Thyroid gland (tissue), 4 donors: ENCODE measurements around the gene LIMCH1. TPM values are rescaled to one million over a fixed set of nuclear protein-coding genes. Genes with fewer than 3 reads are reported as not detected.

ENCODE experiments used
- DNase-seq, 2 donors: peaks; one replicate each; pipeline ENCODE4 v3.0.0-alpha.2; 2019
- H3K27ac ChIP-seq, 3 donors: fragments of 200-600 bp; sonication (generic); 1 replicate in 2 of 3; 2 replicates in 1 of 3; pipeline ENCODE4 v1.5.1; 2016 to 2019; ENCODE audit warnings: mild to moderate bottlenecking in 1 of 3, moderate library complexity in 1 of 3
- H3K27me3 ChIP-seq: fragments of 200-600 bp; sonication (generic); one replicate; pipeline ENCODE4 v1.5.1; 2019
- H3K36me3 ChIP-seq, 2 donors: fragments of 200-600 bp; sonication (generic); one replicate each; pipeline ENCODE4 v1.5.1; 2016 to 2019
- H3K4me1 ChIP-seq, 2 donors: fragments of 200-600 bp; sonication (generic); one replicate each; pipeline ENCODE4 v1.5.1; 2017 to 2019
- H3K4me3 ChIP-seq, 3 donors: fragments of 200-600 bp; sonication (generic); replicated peaks in 1 of 3; 1 replicate in 2 of 3; 2 replicates in 1 of 3; pipeline ENCODE4 v1.5.1; 2016; ENCODE audit warnings: mild to moderate bottlenecking in 1 of 3
- H3K9me3 ChIP-seq: fragments of 200-600 bp; sonication (generic); one replicate; pipeline ENCODE4 v1.5.1; 2017
- POLR2A ChIP-seq, 2 donors: fragments of 450-650 bp; IDR thresholded peaks; one replicate each; pipeline ENCODE4 v1.6.1; 2017; ENCODE audit warnings: antibody characterized with exemption in 2 of 2, mild to moderate bottlenecking in 2 of 2, moderate library complexity in 1 of 2
- whole genome bisulfite sequencing, 2 donors: methylation state at CpG; one replicate each; pipeline ENCODE4 v1.1.5; 2017; 5-methylcytosine and 5-hydroxymethylcytosine counted together
- intact Hi-C: fragments of 100-400 bp; cut with DNase I; formaldehyde crosslinking; loops from one replicate; pipeline ENCODE4 v1.15.1; 2023
- total RNA-seq, 4 donors: library from RNA; depleted of rRNA; stranded (reverse); fragments of >200 nt; gene quantifications; one replicate each; pipeline ENCODE4 v1.2.3, GENCODE V29; 2016
- TF ChIP-seq, protein P1 (sequence below), 6 experiments: fragments of 200-600 bp in 3 of 6; fragments of 450-650 bp in 3 of 6; sonication (generic) in 3 of 6; IDR thresholded peaks; one replicate each; pipeline ENCODE4 v1.5.1; 2016 to 2019; ENCODE audit warnings: antibody characterized with exemption in 6 of 6, mild to moderate bottlenecking in 2 of 6, inconsistent platforms in 1 of 6, moderate library complexity in 1 of 6

Gene LIMCH1
- total RNA-seq, 4 donors from 2014 or later, result 136 to 267 (median 156) TPM

DNA sequence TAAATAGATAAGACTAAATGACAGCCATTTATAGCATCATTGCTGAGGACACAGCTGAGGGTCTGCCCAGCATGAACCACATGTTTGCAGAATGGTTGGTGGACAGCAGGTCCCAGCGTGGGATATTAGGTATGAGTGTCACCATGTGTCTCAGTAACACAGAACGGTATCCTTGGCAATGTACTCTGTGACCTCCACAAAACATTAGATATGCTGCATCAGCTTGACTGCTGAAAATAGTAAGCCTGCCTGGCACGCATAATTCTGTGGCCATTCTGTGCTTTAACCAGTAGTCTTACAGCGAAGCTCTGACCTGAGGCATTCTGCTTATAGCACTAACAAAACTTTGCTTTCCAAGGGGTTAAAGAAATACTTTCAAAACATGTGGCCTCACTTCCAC, 32.0 kb downstream of the LIMCH1 start:
- intact Hi-C loops, result no loop called here
- 55 to 67% methylated on average over 4 of the region's 4 CpGs for WGBS, 2 donors
- Histone ChIP-seq H3K9me3 (no peaks in the 10 kb centered on the region), H3K36me3 (no peaks in the 10 kb centered on the region), H3K4me3 (no peak overlapping the region), H3K27me3 (no peaks in the 10 kb centered on the region), H3K4me1 (peaks cover 0 to 15% of the 10 kb centered on the region in 2 donors), H3K27ac (no peak overlapping the region)
- DNase-seq, result no peak
- TF ChIP-seq, protein P1, sequence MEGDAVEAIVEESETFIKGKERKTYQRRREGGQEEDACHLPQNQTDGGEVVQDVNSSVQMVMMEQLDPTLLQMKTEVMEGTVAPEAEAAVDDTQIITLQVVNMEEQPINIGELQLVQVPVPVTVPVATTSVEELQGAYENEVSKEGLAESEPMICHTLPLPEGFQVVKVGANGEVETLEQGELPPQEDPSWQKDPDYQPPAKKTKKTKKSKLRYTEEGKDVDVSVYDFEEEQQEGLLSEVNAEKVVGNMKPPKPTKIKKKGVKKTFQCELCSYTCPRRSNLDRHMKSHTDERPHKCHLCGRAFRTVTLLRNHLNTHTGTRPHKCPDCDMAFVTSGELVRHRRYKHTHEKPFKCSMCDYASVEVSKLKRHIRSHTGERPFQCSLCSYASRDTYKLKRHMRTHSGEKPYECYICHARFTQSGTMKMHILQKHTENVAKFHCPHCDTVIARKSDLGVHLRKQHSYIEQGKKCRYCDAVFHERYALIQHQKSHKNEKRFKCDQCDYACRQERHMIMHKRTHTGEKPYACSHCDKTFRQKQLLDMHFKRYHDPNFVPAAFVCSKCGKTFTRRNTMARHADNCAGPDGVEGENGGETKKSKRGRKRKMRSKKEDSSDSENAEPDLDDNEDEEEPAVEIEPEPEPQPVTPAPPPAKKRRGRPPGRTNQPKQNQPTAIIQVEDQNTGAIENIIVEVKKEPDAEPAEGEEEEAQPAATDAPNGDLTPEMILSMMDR (IDR thresholded peaks at IDR 0.05), result no peak
- no peak for TF ChIP-seq POLR2A (IDR thresholded peaks at IDR 0.05)

DNA sequence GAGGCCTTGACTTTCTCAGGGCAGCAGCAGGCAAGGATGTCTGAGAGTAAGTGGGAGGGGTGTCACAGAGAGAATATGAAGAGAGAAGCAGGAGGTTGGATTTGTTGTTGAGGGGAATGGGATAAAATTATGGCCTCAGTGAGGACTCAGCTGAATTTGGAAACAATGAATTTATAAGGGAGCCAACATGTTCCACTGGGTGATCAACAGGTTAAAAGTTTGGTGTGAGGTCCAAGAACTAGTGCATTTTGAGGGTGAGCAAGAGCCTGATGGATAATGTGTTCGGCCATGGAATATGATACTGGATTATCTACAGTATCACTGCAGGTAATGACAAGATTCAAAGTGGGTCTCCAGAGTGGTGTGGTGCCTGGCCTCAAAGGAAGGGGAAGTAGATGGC, 33.5 kb downstream of the LIMCH1 start:
- Histone ChIP-seq H3K9me3 (no peaks in the 10 kb centered on the region), H3K27ac (no peak overlapping the region), H3K27me3 (no peaks in the 10 kb centered on the region), H3K4me3 (no peak overlapping the region), H3K4me1 (peaks cover 0 to 15% of the 10 kb centered on the region in 2 donors), H3K36me3 (no peaks in the 10 kb centered on the region)
- intact Hi-C loops, result no loop called here
- WGBS, 2 donors, result 90 to 100% methylated on average over 1 of the region's 1 CpG
- DNase-seq, result no peak
- TF ChIP-seq, protein P1 (IDR thresholded peaks at IDR 0.05), result no peak
- TF ChIP-seq POLR2A (IDR thresholded peaks at IDR 0.05), result no peak

DNA sequence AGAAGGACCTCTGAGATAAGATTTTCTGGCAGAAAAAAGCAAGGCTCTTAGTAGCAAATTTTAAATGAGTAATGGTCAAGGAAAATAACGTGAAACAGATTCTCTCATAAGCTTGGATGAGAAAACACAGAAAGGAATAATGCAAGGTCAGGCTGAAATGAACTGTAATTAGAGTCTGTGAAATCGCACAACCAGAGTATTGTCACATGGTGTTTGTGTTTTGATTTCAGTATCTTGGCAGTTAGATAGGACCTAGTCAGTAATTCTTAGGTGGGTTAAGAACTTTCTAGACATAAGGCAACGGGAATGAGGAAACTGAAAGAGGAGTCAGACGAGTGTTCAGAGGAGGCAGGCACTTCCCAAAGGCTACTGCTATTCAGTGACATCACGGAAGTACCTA, 34.6 kb downstream of the LIMCH1 start:
- no peak for DNase-seq
- TF ChIP-seq, protein P1 (IDR thresholded peaks at IDR 0.05), result no peak
- Histone ChIP-seq H3K4me1 (peaks cover 0 to 8% of the 10 kb centered on the region in 2 donors), H3K27ac (no peak overlapping the region), H3K36me3 (no peaks in the 10 kb centered on the region), H3K4me3 (no peak overlapping the region), H3K27me3 (no peaks in the 10 kb centered on the region), H3K9me3 (no peaks in the 10 kb centered on the region)
- intact Hi-C loops, result no loop called here
- 76 to 81% methylated on average over 5 of the region's 5 CpGs for WGBS, 2 donors

DNA sequence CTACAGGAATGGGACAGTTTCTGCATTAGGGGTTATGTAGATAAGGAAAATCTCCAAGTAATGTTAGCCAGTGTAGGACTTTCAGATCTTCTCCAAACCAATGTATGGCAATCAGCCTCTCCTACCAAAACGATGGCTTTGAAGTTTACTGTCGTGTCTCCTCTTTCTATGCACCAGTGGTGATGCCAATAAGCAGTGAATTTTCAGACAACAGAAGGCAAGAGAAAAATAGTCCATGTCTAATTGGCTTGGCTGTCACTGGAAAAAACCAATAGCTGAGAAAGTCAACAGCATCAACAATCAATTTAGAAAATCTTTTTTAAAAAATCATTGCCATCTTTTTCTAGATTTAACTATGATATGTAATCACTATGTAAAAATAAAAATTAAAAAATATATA, 35.0 kb downstream of the LIMCH1 start:
- H3K4me1 ChIP-seq, result peaks cover 0 to 8% of the 10 kb centered on the region in 2 donors
- TF ChIP-seq, protein P1 (IDR thresholded peaks at IDR 0.05), result no peak
- TF ChIP-seq POLR2A (IDR thresholded peaks at IDR 0.05), result no peak
- no peak overlapping the region for H3K27ac ChIP-seq
- intact Hi-C loops, result no loop called here
- H3K9me3 ChIP-seq, result no peaks in the 10 kb centered on the region
- no peaks in the 10 kb centered on the region for H3K36me3 ChIP-seq
- no peak overlapping the region for H3K4me3 ChIP-seq
- WGBS, 2 donors, result 82 to 83% methylated on average over 2 of the region's 2 CpGs
- H3K27me3 ChIP-seq, result no peaks in the 10 kb centered on the region
- no peak for DNase-seq

DNA sequence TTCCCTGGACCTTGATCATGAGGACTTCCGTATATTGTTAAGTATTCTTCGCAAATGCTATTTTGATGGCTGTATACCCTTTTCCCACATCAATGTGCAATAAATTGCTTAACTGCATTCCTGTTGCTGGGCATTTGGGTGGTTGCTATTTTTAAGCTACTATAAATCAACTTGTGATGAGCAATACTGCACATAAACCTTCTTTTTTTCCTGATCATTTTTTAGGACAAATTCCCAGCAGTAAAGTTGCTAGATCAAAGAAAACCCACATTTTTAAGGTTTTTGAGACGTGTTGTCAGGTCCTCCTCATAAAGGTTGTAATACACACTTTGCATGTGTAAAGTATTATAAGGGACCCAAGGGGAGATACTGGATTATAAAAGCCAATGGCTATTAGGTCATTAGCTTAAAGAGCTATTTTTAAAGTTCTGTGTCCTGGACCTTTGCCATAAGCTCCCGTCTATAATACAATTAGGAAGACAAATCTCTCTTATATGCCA, 35.6 kb downstream of the LIMCH1 start:
- no peak overlapping the region for H3K27ac ChIP-seq
- peaks cover 0 to 8% of the 10 kb centered on the region in 2 donors for H3K4me1 ChIP-seq
- H3K4me3 ChIP-seq, result no peak overlapping the region

More for the DNA sequence above, 35.6 kb downstream of the LIMCH1 start:
- Histone ChIP-seq H3K9me3 (no peaks in the 10 kb centered on the region), H3K36me3 (no peaks in the 10 kb centered on the region), H3K27me3 (no peaks in the 10 kb centered on the region)
- no peak for DNase-seq
- TF ChIP-seq, protein P1 (IDR thresholded peaks at IDR 0.05), result no peak
- TF ChIP-seq POLR2A (IDR thresholded peaks at IDR 0.05), result no peak
- whole genome bisulfite sequencing, 2 donors, result 88 to 91% methylated on average over 4 of the region's 4 CpGs
- intact Hi-C loops, result no loop called here
